HG02759 (cell line): ENCODE measurements around the gene ADAM12.

Source experiments
- ATAC-seq: cut with Tn5 transposase; IDR thresholded peaks from one replicate; pipeline ENCODE4 v1.9.1; 2021; ENCODE audit warnings: mild to moderate bottlenecking, moderate library complexity; ENCODE audit not compliant: unreplicated experiment

Gene ADAM12

DNA sequence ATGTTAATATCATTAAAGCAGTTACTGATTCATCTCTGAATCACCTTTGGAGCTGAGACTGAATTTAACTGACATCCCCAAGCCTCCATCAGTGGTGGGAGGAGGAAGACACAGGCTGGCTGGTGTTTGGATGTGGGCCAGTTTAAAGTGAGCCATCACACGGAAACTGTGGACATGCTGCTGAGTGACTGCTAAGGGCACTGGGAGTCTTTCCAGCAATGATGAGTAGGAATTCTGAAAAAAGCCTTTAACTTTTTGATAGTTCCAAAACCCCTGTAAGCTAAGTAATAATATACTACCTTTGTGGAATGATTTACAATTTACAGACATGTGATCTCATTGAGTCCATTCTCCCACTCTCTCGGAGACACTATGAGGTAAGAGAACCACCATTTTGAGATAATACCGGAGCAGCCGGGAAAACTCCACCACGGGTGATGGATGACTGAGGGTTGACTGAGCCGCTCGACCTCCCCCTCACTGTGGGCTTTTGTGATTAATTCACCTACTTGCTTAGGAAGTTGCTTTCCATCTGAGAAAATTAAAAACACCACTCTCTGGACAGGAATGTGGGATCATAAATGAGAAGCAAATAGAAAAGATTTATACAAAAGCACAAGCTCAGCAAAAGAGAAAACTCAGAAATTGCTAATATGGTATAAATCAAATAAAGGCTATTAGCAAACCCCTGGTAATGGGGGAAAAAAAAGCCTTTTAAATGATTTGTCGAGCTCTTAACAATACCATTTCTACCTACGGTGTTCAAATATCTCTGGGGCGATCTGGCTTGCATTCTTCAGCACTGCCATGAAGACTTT is 297.2 kb downstream of the ADAM12 start:
- no peak for ATAC-seq

DNA sequence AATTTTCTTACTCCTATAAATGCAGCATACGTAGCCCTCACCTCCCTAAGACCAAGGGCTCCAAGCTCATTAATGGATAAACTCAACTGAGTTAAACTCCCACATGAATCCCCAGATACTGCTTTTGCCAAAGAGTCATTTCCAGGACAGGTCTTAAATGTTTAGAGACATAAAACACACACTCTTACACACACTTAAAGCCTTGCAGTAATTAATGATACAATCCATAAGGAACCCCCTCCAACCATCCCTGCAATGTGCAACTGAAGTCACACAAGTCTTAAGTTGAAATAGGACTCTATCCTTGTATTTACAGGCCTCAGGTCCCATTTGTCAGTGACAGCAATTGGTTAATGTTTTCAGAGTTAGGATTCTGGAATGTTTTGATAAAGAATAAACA is 297.8 kb downstream of the ADAM12 start:
- no peak for ATAC-seq

DNA sequence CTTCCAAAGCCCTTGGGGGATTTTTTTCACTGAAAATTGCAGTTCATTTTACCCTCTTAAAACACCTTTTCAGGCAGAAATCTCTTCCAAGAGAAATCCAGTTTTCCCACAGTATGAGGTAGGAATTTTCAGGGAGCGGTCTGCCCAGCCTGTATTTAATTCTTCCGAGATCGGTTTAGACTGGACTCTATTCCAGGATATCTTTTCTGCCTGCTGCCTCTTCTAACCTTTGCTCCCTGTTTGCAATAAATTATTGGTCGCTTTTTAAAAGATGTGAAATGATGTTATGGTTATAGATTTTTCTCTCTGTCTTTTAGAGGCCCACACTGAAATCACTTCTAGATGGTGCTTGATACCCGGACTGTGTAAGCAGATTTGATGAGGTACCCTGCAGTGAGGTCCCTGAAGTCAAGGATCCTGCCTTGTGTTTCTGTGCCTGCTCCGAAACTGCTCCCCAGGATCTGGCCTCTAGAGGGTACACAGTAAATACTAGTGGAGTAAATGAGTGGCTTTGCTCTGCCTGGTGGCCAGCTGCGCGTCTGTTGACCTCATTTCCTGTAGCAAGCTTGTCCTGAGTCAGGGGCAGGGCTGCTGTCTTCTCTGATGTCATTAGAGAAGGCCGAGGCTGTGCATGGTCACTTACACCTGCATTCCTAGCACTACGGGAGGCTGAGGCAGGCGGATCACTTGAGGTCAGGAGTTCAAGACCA is 300.3 kb downstream of the ADAM12 start:
- no peak for ATAC-seq

DNA sequence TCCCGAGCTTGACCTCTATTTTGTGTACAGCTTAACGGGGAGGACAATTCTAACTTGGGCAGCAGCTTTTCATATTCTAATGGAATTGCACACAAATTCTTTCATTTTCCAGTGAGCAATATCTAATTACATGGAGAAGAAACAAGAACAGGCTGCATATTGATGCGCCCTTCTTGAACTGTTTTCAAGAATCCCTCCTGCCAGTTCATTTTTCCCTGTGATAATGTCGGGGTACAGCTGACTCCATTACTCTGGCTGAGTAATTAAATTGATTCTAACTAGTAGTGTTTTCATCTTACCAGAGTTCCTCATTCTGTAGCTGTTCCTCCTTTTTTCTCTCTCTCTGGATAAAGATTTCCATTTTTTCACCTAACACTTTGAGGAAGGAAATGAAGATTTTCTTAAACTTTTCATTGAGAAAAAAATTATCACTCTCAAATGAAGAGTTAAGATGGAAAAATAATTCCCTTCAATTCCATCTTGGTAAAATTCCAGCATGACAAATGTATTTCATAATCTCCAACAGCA is 301.1 kb downstream of the ADAM12 start:
- ATAC-seq = no peak

DNA sequence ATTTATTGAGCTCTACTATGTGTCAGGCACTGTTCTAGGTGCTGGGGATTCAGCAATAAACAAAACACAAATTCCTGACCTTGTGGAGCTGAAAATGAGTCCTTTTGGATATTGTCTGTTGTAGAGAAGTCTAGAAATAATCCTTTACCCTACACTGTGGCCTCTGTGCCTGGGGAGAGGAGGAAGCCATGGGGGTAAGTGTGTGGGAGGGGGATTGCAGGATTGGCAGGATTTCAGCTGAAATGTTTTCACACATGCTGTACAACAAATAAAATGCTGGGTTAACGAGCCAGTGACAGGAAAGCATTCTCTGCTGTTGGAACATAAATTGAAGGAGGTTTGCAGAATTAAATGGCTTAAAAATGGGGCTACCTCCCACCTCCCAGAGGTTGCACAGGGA is 302.5 kb downstream of the ADAM12 start:
- no peak for ATAC-seq

DNA sequence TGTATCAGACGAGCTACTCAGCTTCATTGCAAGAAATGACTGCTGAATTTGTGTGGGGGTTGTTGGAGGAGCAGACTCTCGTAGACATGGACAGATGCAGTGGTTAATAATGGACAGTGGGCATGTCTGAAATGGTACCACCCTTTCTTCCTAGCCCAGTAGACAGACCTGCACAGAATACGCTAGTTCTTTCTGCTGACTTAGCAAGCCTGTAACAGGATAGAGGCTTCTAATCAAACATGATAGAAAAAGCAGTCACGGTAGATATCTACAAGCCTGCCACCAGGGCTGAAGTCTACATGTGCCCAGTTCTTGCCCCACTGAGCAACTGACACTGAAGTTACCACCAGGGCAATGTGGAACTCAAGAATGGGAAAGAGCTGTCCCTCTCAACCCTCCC is 303.9 kb downstream of the ADAM12 start:
- no peak for ATAC-seq

DNA sequence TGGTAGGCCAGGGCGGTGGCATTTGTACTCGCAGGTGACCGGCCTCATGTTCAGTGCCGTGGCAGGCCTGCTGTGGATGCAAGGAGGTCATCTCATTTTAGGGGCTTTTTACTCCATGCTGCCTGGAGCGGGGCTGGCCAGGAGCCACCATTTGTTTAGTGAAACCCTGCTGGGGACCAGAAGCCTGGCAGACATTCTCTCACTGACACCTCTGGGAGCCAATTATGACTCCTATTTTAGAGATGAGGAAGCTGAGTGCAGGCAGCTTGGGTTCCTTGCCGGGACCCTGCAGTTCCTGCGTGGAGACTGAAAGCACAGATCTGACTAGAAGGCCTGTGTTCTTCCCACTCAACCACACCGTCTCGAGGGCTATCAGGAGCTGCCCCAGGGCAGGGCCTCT is 305.3 kb downstream of the ADAM12 start:
- ATAC-seq = no peak

DNA sequence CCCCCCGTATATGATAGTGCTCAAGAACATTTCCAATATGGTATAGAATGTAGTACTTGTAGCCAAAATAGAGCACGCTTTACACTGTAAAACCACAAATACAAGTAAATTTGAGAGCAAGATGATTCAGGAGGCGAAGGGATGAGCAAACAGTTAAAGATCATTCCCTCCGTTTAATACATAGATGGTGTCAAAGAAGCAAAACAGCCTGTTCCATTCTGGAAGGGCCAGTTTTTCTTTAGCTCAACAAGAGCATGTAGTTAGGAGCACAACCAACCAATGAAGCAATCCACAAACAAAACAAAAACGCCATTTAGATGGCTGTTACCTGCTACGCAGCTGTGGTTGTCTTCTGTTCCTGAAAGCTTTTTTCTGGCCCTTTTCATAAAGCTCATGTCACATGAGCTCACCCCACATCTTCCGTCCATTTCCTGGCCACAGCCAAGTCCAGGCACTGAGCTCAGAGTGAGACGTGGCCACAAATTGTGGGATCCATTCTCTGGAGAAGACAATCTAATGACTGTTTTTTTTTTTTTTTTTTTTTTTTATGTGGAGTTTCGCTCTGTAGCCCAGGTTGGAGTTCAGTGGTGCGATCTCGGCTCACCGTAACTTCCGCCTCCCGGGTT is 306.3 kb downstream of the ADAM12 start:
- ATAC-seq = no peak

DNA sequence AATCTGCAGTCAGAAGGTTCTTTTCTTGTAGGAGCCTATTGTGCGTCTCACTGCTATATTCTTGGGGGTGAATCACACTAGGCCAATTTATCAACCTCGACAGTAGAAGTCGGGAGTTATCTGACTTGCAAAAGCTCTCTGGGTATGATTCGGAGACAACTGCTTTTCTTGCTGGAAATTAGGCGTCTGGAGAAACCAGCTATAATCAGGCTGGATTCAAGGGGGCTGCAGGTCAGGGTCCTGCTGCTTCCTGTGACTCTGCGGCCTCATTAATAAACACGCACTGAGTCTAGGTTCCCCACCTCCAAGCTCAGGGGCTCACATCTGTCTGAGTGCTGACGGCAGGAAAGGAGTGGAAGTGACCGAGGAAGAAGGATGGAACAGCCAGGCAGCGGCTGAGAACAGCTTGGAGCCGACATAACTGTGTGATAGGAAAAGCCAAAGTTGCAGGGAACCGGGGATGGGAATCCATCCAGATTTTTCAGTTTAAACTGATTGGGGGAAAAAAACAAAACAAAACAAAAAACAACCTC is 307.3 kb downstream of the ADAM12 start:
- ATAC-seq = no peak

DNA sequence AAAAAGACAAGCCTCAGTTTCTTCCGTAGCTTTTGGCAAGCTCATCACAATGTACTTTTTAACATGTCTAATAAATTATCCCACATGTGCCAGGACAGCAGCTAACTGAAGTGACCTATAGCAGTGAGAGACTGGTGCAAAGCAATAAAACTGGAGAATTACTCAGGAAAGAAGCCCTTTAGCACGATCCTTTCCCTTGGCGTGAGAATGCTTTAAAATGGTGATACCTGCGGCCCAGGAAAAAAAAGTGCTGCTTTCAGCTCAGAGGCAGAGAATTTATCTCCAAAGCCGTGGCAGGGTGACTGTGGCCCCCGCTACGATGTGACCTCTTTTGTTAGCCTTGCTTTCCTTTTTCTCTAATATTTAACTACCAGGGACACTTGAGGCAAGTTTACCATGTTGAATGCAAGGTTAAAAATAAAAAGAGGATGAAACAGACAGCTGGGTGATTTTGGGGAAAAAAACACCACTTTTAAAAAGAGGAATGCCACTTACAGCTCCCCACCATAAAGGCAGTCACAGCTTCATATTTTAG is 307.9 kb downstream of the ADAM12 start:
- no peak for ATAC-seq

DNA sequence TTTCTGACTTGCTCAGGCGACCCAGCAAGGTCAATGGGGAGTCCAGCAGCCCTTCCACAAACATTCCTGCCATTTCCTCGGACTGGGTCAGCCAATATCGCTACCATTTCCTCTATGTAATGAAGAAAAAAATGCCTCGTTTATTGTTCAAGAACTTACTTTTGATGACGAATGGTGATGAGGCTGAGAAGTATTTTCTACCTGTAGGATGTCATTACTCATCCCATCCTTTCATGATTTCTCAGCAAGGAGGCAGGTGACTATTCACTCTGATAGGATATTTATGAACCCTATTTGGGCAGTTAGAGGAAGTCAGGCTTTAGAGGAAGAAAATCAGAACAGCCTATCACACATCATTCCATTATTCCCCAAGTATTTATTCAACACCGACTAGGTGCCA is 313.3 kb downstream of the ADAM12 start:
- no peak for ATAC-seq

DNA sequence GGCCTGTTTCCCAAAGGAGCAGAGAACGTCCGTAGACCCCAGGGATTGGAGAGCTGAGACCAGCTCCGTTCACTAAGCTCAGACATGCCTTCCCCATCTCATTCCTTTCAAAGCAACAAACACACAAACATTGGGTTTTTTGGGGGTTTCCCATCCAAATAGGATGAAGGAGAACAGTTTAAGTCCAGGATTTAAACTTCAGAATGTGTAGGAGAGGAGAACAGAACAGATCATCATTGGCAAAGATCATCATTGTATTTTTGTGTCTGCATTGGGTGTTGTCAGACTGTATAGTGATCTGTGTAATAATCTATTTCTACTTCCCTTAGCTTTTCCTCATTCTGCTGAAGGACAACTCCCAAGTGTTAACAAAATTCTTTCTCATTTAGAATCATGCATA is 314.0 kb downstream of the ADAM12 start:
- no peak for ATAC-seq

DNA sequence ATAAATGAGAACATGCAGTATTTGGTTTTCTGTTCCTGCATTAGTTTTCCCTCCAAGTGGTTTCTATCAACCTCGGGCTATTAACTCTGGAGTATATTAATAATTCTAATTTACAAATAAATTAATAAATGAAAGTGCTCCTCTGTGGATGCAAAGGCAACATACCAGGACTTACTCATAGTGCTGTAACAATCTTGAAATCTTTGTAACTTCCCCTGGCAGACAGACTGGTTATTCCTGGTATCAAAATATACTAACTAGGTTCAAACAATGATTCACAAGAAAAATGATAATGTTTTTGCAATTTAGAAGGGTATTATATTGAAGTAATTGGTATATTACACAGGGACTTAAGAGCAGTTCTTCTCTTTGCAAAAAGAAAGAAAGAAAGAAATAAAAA is 314.7 kb downstream of the ADAM12 start:
- no peak for ATAC-seq

DNA sequence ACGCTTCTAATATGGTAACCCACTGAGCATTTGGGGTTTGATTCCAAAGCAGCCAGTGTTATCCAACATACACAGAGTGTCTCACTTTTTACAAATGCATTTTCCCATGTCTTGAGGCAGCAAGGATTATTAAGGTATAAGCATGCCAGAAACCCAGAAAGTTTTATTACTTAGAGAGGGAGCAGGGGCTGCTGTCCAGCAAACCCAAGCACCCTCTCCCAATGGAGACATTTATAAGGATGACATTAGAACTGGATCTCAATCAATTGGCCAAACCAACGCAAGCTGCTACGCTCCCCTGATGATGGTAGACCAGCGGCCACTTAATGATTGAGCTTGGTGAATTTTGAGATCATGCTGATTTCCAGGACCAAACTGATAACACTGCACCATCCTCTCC is 315.7 kb downstream of the ADAM12 start:
- ATAC-seq = no peak

DNA sequence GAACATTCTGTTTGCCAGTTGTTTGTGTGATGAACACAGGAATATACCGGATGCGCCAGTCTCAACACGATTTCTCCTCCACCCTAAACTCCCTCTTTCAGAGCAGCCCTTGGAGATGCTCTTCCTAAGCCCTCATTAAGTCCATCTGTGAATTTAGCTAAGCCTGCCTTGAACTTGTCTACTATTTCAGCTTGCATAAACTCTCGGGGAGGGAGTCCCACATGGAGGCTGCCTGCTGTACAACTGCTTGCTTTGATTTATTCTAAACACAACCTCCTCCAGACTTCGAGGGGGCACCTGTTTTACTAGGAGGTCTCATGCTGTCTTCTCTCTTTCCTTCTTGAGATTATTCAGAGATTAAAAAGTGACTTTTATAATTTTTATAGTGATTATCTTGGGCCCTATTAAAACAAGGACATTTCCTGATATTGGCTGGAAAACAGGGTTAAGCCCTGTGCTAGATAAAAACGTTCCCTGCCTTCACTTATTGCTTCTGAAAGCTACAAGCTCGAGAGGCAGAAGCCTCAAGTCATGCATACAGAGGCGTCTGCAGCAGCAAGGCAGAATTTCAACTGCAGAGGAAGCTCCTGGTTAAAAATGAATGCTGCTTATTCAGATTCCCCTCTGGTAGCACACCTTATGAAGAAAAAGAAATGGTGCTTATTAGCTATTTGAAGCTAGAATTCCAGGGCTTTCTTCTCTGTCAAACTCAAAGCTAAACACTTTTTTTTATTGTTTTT is 317.6 kb downstream of the ADAM12 start:
- ATAC-seq = no peak

DNA sequence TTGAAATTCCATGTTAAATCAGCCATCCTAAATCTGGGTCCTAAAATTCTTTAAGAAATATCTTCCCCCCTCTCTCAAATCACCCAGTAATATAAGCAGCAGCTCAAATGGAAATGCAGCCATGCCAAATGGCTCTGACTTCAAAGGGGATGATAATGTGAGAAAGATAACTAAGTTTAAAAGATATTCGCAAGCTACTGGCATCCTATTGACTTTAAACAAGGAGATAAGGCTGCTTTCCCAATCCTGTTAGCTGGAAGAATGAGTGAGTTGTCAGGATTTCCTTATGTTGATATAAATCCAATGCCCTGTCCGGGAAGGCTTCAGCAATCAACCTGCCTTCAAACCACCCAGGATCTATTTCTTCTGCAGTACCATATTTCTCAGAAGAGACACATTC is 320.0 kb downstream of the ADAM12 start:
- ATAC-seq = no peak

DNA sequence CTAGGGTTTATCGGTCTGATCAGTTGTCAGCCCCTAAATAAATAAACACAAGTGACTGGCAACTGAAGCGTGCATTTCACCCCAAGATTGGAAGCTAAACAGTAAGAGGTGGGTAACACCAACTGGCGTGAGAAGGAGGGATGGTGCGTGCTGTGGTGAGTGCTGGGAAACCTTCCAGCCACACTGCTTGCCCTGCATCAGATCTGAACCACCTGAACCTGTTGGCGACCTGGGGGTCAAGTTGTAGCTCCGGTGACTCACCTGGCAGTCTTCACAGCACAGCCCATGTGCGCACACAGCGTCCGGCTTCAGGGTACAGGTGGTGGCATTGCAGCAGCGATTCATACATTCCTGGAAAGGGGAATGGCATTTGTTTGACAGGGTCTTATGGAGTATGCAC is 321.8 kb downstream of the ADAM12 start:
- no peak for ATAC-seq

DNA sequence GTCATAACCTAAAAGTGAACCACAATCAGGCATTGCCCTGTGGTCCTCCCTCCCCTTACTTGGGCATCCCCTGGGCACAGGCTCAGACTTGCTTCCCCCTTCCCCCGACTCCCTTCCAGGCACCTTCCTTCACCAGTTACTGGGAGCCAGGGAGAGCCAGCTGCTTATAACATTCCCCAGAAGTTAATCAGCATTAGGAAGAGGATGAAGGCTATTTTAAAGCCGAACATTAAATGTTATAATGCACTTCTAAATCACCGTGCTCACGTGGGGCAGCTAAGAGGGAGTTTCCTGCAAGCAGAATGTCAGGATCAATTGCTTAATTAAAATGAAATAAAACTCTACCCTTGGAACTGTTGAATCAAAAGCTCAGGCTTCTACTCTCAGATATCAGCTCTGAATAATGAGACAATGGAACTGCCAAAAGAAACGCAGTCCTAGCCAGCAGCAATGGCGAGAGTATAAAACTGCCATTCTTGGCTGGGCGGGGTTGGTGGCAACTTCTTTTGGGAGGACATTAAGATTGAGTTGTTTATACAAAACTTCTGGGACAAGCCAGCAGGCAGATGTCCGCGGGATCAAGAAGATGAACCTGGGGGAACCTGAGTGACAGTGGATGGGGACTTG is 322.4 kb downstream of the ADAM12 start:
- no peak for ATAC-seq

DNA sequence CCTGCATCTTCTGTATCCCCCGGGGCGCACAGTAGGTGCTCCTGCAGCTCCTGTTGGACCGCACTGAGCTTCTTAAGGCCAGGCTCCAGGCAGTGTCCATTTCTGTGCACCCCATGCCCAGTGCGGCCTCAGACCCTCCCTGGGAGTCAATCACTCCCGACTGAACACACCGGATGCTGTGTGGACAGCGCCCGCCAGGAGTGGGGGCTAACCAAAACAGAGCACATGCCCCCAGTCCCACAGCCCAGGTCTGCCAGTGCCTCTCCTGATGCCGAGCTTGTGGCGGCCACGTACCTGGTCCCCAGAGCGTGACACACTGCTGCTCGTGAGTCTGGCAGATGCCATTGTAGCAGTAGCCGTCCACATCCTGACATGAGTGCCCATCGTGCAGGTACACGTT is 323.8 kb downstream of the ADAM12 start:
- no peak for ATAC-seq

DNA sequence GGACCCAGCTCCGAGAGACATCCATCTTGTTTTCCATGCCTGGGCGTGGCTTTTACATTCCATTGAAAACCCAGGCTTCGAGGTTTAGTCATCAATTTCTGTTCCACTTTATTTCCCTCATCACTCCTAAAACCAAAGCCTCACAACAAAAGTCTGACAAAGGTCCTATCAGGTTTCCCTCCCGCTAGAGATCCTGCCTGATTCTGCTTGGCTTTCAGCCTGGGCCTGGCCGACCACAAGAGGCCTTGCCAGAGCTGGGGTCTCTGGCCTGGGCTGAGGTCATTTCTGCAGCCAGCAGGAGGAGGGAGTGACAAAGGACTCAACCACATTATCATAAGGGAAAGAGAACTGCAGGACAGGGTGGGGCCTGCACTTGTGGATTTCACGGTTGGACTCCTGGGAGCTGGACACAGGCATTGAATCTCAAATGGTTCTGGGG is 324.9 kb downstream of the ADAM12 start:
- ATAC-seq = no peak
